SK-N-MC (cell line): ENCODE measurements around the gene LINGO4.

ENCODE experiments used
- EZH2 ChIP-seq: fragments of 200-600 bp; sonication (generic); IDR thresholded peaks from one replicate; pipeline ENCODE4 v1.6.1; 2017; ENCODE audit warnings: antibody characterized with exemption
- FOXP2 ChIP-seq: optimal IDR thresholded peaks from 2 replicates; pipeline ENCODE3; 2011; ENCODE audit warnings: mild to moderate bottlenecking, moderate library complexity; ENCODE audit not compliant: insufficient read depth; ENCODE audit errors: extremely low read length, control extremely low read depth
- POLR2AphosphoS5 ChIP-seq: IDR thresholded peaks from 2 replicates; pipeline ENCODE4 v1.6.1; 2012; ENCODE audit warnings: mild to moderate bottlenecking, low read depth, low read length, borderline replicate concordance

DNA sequence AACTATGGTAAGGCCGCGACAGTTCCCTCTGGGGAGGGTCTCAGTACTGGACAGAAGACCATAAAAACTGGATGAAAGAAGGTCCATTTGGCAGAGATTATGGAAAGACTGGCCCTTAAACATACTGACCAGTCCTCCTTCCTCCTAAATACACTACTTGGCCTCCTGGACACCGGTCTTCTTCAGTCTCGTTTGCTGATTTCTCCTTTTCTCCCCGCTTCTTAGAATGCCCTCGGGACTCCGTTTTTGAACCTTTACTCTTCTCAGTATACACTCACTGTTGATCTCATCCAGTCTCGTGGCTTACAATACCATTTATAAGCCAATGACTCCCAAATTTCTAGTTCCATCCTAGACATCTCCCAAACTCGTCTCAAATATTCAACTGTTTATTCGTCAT, 41.2 kb downstream of the LINGO4 start:
- no peak for TF ChIP-seq EZH2
- no peak for TF ChIP-seq FOXP2
- TF ChIP-seq POLR2AphosphoS5: no peak
